Measurements from ENCODE around the gene GALNT7.
"Not testable (repeated sequence)": the region's sequence is repeated elsewhere in the genome, so short reads cannot be mapped to it uniquely, and the experiment has no call there.

The GALNT7 gene, protein sequence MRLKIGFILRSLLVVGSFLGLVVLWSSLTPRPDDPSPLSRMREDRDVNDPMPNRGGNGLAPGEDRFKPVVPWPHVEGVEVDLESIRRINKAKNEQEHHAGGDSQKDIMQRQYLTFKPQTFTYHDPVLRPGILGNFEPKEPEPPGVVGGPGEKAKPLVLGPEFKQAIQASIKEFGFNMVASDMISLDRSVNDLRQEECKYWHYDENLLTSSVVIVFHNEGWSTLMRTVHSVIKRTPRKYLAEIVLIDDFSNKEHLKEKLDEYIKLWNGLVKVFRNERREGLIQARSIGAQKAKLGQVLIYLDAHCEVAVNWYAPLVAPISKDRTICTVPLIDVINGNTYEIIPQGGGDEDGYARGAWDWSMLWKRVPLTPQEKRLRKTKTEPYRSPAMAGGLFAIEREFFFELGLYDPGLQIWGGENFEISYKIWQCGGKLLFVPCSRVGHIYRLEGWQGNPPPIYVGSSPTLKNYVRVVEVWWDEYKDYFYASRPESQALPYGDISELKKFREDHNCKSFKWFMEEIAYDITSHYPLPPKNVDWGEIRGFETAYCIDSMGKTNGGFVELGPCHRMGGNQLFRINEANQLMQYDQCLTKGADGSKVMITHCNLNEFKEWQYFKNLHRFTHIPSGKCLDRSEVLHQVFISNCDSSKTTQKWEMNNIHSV

DNA sequence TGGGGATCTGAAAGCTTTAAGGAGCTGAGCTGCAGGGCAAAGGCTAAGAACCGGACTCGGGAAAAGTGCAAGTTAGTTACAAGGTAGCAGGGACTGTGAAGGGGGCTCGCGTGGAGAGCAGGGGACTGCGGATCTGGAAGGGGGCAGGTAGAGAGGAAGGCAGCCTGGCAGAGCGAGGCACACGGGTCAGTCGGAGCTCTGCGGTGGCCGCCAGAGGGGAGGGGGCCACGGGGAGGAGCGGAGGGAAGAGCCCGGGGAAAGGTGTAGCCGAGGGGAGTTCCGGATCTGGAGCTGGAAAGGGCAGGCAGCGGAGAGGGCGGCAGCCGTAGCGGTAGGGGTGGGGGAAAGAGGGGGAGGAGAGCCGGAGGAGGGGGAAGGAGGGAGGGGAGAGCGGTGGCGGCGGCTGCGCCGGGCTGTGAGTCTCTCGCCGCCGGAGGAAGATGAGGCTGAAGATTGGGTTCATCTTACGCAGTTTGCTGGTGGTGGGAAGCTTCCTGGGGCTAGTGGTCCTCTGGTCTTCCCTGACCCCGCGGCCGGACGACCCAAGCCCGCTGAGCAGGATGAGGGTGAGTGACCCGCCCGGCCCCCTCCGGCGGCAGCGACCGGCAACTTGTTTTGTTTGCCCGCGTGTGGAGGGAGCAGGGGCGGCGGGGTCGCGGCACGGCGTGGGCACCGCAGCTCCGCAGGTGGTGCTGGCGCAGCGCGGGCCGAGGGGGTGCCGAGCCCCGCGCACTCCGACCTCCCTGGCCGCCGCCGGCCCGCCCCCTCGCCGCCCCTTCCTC is at the start of gene GALNT7:
Gene GALNT7 (plus strand): TSS at position 416 of the 782 bp plus-strand sequence. CDS start 25 bp downstream, at position 441.
- DNase-seq = no peak

DNA sequence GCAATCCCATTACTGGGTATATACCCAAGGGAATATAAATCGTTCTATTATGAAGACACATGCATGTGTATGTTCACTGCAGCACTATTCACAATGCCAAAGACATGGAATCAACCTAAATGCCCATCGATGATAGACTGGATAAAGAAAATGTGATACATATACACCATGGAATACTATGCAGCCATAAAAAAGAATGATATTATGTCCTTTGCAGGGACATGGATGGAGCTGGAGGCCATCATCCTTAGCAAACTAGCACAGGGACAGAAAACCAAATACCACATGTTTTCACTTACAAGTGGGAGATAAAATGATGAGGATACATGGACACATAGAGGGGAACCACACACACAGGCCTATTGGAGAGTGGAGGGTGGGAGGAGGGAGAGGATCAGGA is 49.8 kb upstream of the GALNT7 start:
- not testable (repeated sequence) for DNase-seq

DNA sequence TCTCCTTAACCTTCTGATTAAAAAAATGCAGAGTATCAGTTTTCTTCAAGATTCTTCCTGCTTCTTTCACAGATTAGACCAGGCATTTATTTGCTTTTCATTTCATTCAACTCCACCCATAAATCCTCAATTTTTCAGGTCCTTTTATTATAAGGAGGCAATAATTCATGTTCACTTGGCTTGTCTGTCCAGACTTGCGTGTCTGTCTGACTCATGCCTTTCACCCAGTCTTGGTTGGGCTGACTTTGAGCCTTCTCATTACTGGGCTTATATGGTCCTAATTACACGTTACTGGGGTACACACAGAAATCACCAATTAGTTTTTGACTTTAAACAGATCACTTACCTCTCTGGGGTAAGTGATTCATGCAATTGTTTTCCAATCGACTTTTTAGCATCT is 48.8 kb upstream of the GALNT7 start:
- no peak for DNase-seq

DNA sequence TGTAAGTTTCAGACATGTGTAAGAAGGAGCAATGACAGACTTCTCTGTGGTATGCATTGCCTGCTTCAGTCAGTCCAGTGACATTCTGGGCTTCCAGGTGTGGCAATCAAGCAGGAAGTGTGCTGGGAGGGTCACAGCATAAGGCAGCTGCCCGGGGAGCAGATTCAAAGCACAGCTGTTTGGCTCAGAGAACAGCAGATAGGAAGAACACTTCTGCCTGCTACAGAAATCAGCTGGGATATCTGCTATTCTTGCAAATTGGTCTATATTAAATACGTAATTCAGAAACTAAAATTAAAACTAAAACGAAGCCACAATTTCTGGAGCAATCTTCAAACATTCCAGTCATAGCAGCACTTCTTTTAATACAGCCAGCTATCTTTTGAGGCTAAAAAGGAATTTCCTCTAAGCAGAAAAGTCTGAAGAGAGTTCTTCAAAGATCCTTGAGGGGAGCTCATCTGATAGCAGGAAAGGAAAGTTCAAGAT is 47.5 kb upstream of the GALNT7 start:
- no peak for DNase-seq

DNA sequence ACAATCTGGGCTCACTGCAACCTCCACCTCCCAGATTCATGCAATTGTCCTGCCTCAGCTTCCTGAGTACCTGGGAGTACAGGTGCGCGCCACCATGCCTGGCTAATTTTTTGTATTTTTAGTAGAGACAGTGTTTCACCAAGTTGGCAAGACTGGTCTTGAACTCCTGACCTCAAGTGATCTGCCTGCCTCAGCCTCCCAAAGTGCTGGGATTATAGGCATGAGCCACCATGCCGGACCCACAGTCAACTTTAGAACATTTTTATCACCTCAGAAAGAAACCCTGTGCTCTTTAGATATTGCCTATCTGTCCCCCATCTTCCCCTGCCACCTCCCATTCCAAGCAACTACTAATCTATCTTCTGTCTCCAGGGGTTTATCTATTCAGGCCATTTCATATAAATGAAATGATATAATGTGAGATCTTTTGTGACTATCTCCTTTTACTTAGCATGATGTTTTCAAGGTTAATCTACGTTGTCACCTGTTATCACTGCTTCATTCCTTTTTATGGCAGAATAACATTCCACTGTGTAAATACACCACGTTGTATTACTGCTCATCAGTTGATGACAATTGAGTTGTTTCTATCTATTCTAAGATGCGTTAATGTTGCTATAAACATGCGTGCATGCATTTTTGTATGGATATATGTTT is 44.3 kb upstream of the GALNT7 start:
- no peak for DNase-seq

DNA sequence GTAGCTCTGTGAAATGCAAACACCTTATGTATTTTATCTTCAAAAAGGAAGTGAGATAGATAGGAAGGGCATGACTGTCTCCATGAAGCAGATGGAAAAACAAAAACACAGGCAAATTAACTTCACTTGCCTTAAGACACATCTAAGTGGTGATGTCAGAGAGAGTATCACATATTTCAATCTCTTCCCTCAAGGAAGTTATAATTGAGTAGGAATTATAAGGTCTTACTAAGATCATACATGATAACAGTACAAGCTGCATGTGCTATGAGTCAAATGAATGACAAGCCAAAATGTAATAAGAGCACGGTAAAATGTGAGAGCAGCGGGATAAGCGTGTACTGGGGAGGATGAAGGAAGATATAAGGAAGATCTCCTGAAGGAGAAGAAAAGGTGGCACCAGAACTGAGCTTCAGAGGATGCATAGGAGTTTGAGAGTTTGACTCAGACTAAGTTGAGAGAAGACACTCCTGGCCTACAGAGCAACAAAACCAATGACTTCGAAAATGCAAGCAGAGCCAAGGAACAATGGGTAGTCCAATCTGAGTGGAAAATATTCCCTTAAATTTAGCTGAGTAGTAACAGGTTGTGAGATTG is 43.3 kb upstream of the GALNT7 start:
- no peak for DNase-seq

DNA sequence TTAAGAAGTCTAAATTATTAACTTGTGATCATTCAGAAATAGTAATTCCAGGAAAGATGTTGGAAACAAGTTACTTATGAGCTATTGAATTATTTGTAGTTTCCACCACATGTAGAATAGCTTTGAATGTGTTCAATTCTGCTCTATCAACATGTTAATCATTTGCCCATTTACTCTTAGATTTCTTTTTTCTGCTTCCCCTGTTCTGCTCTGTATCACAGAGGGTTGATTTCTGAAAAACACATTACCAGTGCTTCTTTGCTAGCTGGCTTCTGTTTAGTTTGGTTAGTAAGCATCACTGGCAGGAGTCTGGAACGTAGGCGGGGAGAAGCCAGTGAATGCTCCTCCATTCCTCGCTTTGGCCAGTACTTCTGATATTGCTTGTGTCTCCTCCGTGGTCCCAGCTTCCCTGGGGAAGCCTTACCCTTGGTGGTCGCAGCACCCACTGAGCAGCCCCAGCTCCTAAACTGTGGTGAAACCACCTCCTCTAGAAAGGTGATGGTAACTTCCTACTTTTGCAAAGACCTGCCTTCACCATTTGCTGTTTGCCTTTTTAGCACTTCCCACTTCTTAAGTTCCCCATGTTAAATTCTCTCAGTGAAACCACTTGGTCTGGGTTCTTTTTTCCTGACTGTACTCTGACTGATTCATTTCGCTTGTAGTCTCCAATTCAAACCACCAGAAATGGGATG is 40.3 kb upstream of the GALNT7 start:
- no peak for DNase-seq

DNA sequence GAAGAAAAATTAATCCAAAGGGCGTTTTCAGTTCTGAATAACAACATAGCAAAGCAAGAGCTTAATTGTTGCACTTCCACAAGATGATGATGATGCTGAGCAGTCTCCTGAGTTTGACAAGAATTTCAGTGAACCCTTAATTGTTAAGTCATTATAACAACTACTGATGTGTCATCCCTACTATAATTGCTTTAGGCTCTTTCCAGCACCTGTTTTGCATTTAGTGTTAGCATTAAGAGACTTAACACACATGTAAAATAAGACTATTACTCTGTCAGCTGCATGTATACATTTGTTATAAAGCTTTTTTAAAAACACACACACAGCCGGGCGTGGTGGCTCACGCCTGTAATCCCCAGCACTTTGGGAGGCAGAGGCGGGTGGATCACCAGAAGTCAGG is 37.9 kb upstream of the GALNT7 start:
- no peak for DNase-seq

DNA sequence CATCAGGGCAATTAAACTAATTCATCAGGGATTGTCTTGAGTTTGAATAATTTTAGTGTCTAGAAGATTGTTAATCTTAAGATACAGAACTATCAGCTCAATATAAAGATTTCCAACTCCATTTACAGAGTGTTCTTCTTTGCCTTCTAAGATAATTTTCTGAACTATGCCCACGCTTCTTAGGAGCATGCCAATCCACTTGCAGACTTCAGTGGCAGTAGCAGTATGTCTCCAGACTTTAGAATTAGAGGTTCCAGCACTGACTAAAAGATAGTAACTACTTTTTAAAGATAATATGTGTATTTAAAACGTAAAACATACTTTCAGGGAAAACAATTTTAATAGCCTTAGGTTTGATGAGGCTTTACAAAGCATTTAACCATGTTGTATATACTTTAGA is 34.2 kb upstream of the GALNT7 start:
- no peak for DNase-seq

DNA sequence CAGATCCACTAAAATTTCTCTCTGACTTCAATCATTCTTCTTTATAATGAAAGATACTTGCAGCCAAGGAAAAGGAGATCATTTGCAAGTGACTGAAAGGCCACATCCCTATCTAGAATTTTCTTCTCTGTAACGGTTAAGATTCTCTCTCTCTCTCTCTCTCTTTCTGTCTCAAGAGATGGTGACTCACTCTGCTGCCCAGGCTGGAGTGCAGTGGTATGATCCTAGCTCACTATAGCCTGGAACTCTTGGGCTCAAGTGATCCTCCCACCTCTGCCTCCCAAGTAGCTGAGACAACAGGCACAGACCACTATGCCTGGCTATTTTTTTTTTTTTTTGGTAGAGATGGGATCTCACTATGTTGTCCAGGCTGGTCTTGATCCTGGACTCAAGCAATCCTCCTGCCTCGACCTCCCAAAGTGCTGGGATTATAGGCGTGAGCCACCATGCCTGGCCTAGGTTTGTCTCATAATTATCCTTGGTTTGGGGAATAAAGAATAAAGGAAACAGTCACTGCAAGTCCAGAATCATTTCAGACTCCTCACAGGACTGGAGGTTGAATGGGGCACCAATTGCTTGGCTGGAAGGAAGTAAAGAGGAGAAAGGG is 33.3 kb upstream of the GALNT7 start:
- no peak for DNase-seq

DNA sequence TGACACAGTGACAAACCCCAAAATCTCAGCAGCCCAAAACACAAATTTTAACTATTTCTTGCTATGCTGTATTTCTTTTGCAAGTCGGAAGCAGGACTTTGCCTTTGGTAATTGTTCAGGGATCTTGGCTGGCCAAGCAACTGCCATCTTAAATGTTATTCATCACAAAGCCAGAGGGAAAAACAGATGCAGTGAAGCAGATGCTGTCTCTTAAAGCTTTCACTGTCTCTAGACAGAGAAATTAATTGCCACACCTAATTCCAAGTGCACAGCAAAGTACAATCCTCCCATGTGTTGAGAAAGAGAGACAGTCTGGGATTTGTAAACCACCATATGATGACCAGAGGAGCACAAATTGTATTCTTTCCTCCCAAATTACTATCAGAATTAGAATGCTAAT is 30.0 kb upstream of the GALNT7 start:
- no peak for DNase-seq

DNA sequence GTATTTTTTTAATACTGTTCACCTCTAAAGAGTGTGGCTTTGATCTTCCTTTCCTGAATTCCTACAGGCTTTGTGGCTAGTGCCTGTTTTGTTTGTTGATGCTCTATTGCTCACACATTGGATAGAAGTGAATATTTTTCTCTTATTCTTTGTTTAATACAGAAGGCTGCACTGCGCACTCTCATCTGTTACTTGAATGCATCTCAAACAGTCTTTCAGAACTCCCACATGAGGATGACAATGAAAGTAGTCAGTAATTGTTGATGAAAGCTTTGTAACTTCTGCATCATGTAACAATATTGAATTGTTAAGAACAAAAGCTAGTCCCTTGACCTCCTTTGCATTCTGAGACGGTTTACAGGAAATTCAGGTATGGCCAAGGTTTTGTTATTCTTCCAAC is 29.1 kb upstream of the GALNT7 start:
- no peak for DNase-seq

DNA sequence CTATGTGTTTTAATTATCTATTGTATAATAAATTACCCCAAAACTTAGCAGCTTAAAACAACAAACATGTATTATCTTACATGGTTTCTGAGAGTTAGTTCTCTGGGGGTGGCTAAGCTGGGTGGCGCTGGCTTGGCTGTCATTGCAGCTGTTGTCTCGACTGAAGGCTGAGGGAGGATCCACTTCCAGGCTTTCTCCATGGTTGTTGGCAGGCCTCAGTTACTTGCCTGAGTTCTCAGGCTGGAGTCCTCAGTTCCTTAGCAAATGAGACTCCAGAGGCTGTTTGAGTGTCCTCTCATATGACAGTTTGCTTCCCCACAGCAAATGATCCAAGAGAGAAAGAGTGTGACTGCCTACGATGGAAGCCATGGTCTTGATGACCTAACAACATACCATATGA is 23.5 kb upstream of the GALNT7 start:
- no peak for DNase-seq

DNA sequence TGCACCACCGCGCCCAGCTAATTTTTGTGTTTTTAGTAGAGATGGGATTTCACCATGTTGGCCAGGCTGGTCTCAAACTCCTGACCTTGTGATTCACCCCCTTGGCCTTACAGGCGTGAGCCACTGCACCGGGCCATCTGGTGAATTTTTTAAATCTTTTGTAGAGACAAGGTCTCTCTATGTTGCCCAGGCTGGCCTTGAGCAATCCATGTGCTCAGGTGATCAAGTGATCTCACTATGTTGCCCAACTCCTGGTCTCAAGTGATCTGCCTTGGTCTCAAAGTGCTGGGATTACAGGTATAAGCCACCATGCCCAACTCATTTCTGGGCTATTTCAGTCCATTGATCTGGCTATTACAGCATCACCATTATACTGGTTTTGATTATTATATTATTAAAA is 22.2 kb upstream of the GALNT7 start:
- no peak for DNase-seq

DNA sequence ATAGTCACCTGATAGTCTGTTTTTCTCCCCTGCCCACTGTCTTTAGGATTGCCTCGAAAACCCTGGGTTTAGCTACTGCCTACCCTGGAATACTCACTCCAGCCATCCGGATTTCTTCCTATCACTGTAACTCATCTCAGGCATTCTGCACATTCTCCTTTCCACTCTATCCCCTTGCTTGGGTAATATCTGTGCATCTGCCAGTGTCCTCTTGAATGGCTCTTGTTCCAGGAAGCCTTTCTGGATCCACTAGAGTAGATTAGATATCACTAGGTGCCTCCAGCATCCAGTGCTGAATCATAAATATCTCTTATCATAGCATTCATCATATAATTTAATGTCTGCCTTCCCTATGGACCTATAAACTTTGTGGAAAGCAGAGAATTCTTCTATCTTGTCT is 17.1 kb upstream of the GALNT7 start:
- no peak for DNase-seq

DNA sequence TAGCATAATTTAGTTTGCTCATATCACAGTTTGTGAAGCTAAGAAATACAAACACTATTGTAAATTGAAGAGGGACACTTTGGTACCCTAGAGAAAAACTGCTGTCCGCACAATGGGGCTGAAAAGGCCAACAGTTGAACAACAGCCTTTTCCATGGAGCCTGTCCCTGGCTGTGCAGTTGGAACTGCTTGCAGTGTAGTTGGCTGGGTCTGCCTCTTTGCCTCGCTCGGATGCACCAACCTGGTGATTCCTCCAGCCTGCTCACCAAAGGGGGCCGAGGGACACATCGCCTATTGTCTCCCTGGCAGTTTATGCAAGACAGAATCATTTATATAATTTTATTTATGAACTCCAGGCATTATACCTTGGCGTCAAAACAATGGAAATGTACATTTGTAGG is 16.5 kb upstream of the GALNT7 start:
- no peak for DNase-seq

DNA sequence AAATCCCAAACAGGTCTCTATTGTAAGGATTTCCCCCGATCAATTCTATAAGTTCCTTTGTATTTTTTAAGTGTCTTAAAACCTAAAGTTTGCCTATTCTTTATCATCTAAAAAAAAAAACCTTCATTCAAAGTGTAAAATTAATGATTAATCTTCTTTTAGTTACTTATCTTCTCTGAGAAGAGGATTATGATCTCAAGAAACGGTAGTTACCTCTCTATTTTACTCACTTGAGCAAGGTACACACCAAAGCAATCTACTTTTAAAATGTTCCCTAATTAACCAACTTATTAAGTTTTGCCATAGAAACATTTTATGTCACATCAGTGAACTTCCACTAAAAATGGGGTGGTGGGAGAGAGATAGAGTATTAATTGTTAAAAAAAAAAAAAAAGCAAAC is 15.2 kb upstream of the GALNT7 start:
- DNase-seq = no peak

DNA sequence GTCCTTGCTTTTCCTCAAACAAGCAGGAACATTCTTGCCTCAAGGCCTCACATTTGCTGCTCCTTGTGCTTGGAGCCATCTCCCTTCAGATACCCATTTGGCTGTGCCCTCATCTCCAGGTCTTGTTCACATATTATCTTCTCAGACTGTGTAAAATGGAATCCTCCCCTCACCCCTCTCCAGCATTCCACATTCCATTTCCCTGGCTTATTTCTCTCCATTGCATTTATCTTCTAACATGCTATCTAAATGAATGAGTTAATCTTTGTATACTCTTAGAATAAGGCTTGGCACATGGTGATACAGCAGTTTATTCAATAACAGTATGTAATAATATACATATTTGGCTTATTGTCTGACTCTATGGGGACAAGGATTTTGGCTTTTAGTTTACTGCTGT is 8.8 kb upstream of the GALNT7 start:
- no peak for DNase-seq

DNA sequence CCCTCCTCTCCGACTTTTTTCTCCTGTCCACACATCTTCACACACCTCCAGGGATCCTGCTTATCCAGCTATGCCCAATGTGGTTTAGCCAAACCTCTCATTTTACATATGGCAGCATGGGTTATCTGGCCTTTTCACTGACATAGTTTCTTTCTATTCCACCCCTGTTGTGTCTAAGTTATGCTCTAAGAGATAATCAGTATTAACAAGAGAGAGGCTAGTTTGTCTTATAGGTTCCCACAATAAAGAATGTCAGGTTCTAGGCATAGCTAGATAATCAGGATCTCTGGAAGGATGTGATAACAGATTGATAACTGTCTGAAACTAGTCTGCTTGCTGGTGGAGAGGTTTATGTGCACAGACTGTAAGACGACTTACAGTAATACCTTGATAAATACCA is 7.7 kb upstream of the GALNT7 start:
- DNase-seq = no peak

DNA sequence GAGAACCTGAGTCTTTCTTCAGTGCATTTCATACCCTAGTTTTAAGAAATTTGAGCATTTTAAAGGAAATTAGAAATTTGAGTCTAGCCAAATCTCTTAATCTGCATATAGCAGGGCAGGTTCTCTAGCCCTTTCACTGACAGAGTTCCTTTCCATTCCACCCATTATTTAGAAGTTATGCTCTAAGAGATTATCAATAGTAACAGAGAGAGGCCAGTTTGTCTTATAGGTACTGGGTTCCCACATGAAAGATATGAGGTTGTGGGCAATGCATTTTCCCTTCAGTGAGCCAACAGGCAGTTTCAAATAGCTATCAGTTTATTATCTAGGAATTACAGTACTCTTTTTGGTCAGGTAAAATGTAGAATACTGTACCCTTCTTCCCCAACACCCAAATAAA is 7.3 kb upstream of the GALNT7 start:
- no peak for DNase-seq

DNA sequence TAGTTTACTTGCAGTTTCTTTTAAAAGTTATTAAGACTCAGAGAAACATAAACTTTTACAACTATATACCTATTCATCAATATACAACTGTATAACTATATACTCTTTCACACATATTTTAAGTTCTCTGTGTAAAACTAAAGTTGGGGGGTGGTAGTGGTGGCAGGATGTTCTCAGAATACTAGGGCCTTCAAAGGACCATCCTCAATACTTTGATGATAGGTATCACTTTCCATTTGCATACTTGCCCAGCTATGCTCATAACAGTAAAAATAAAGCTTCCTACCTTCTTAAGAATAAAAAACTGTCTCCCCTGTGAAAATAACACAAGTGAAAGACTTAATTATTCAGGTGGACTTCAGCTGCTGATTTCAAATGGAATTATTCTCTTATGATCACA is 2.9 kb upstream of the GALNT7 start:
- DNase-seq = no peak

DNA sequence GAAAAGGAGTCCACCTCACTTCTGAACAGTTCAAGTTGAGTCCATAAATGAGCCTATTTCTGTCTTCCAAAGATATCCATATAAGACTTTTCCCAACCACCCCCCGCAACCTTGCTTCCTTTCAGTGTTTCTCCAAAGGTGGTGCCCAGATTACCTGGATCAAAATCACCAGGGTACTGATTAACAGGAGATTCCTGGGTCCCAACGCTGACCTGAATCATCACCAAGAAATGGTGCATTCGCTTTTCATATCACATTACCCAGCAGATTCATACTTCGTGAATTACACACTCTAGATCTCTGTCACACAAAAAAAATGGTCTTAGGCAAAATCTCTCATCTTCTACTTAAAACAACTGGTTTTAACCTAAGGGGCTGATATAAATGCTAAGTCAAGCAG is 2.1 kb upstream of the GALNT7 start:
- DNase-seq = no peak

Measured in NCI-H1048 (cell line).